PC-9 (cell line): Measurements from ENCODE around the gene TMEM163. TPM values are rescaled to one million over a fixed set of nuclear protein-coding genes. Genes with fewer than 3 reads are reported as not detected.

Experiments
- BruUV-seq: library from RNA; stranded (reverse); fragments of 400-500 nt; replicated peaks from 2 replicates; lab custom pipeline; 2021; lab: Mats Ljungman, UMichigan
- CTCF ChIA-PET: fragments of 300-600 bp; sonication (Branson Sonifier 250); formaldehyde crosslinking; loops from one replicate; lab custom pipeline; 2022; ENCODE audit warnings: antibody characterized with exemption; lab: Charles Lee
- POLR2A ChIA-PET: fragments of 300-600 bp; sonication (Branson Sonifier 250); formaldehyde crosslinking; loops from one replicate; lab custom pipeline; 2022; ENCODE audit warnings: antibody characterized with exemption; ENCODE audit not compliant: unreplicated experiment; lab: Charles Lee
- DNase-seq, 2 experiments: peaks; one replicate each; pipeline versions ENCODE4 v3.0.0 to v3.0.0-alpha.2; 2015 to 2022; ENCODE audit warnings: mixed read lengths in 1 of 2
- H2AFZ ChIP-seq: fragments of 200-600 bp; sonication (generic); 2 replicates; pipeline ENCODE4 v1.8.1; 2017; ENCODE audit warnings: antibody characterized with exemption
- H3F3A ChIP-seq: fragments of 200-600 bp; sonication (generic); 2 replicates; pipeline ENCODE4 v1.8.1; 2017; ENCODE audit warnings: antibody characterized with exemption, mild to moderate bottlenecking, low read depth; ENCODE audit not compliant: insufficient read depth
- H3K27ac ChIP-seq: fragments of 200-600 bp; sonication (generic); 2 replicates; pipeline ENCODE4 v1.6.1; 2016; ENCODE audit warnings: mixed run types
- H3K27me3 ChIP-seq: fragments of 200-600 bp; sonication (generic); 2 replicates; pipeline ENCODE4 v1.6.1; 2016; ENCODE audit warnings: low read depth, mixed run types; ENCODE audit not compliant: insufficient read depth
- H3K36me3 ChIP-seq: fragments of 200-600 bp; sonication (generic); 2 replicates; pipeline ENCODE4 v1.6.1; 2016; ENCODE audit warnings: low read depth, mixed run types
- H3K4me1 ChIP-seq: fragments of 200-600 bp; sonication (generic); replicated peaks from 2 replicates; pipeline ENCODE4 v1.6.1; 2016; ENCODE audit warnings: mixed run types; ENCODE audit not compliant: insufficient read depth
- H3K4me2 ChIP-seq: fragments of 200-600 bp; sonication (generic); 2 replicates; pipeline ENCODE4 v1.6.1; 2017; ENCODE audit warnings: mixed run types
- H3K4me3 ChIP-seq: fragments of 200-600 bp; sonication (generic); 2 replicates; pipeline ENCODE4 v1.6.1; 2016; ENCODE audit warnings: mixed run types
- H3K79me2 ChIP-seq: fragments of 200-600 bp; sonication (generic); 2 replicates; pipeline ENCODE4 v1.6.1; 2017; ENCODE audit warnings: low read depth, mixed run types
- H3K9me2 ChIP-seq: fragments of 200-600 bp; sonication (generic); 2 replicates; pipeline ENCODE4 v1.8.1; 2017; ENCODE audit warnings: mild to moderate bottlenecking; ENCODE audit not compliant: insufficient read depth
- H3K9me3 ChIP-seq: fragments of 200-600 bp; sonication (generic); 2 replicates; pipeline ENCODE4 v1.8.1; 2016; ENCODE audit warnings: low read depth; ENCODE audit not compliant: insufficient read depth
- H4K20me1 ChIP-seq: fragments of 200-600 bp; sonication (generic); 2 replicates; pipeline ENCODE4 v1.8.1; 2017; ENCODE audit not compliant: insufficient read depth
- CTCF ChIP-seq: fragments of 200-600 bp; sonication (generic); conservative IDR thresholded peaks from 2 replicates; pipeline ENCODE4 v1.6.1; 2017; ENCODE audit warnings: mixed run types, antibody characterized with exemption, mild to moderate bottlenecking, moderate library complexity
- EZH2 ChIP-seq: fragments of 200-600 bp; sonication (generic); IDR thresholded peaks from 2 replicates; pipeline ENCODE4 v1.8.0; 2017; ENCODE audit warnings: antibody characterized with exemption, low read depth
- intact Hi-C: fragments of 100-400 bp; cut with micrococcal nuclease; formaldehyde crosslinking; loops from one replicate; pipeline ENCODE4 v1.10.0; 2022; ENCODE audit not compliant: unreplicated experiment
- total RNA-seq: library from RNA; stranded (reverse); gene quantifications from 2 replicates; pipeline ENCODE4 v1.2.3, GENCODE V29; 2021

Gene TMEM163
- total RNA-seq, 1 experiment from 2014 or later = 1.4 TPM

- peak overlapping the region; percentile 59 for H3K4me2 ChIP-seq
- BruUV-seq = no TSS peak
- POLR2A ChIA-PET = interaction anchor here (0.6 kb wide), 1 partner anchor 1913 kb away, joined by 3 read pairs; no protein-coding TSS in a partner anchor
- no peaks in the 10 kb centered on the region for H3K27me3 ChIP-seq
- no peak overlapping the region for H2AFZ ChIP-seq
- H3K79me2 ChIP-seq = no peaks in the 10 kb centered on the region
- peaks cover 23% of the 10 kb centered on the region for H3F3A ChIP-seq
- H4K20me1 ChIP-seq = no peaks in the 10 kb centered on the region
- H3K27ac ChIP-seq = peak overlapping the region; percentile 83
- DNase-seq = peak; percentile 10 to 90
- TF ChIP-seq CTCF (no peak), EZH2 (no peak)
- no peaks in the 10 kb centered on the region; the same call in 1 of the 2 replicates for H3K9me2 ChIP-seq
- peaks cover 31% of the 10 kb centered on the region for H3K4me1 ChIP-seq
- CTCF ChIA-PET = interaction anchor here (0.6 to 0.9 kb wide), 3 partner anchors 19 to 545 kb away, joined by 3 to 6 read pairs (median 3); no protein-coding TSS in a partner anchor
- H3K36me3 ChIP-seq = no peaks in the 10 kb centered on the region
- no peaks in the 10 kb centered on the region for H3K9me3 ChIP-seq
- peak overlapping the region; percentile 27; the same call in 1 of the 2 replicates for H3K4me3 ChIP-seq
- intact Hi-C loops = no loop called here
Measured at GRCh38 chr2:134432435-134432883, 286.3 kb downstream of the TMEM163 start.

GRCh38 chr2:134431838-134432434 lies 286.9 kb downstream of the TMEM163 start:
- H3K4me1 ChIP-seq = peaks cover 31% of the 10 kb centered on the region
- no peaks in the 10 kb centered on the region for H3K9me3 ChIP-seq
- H3K9me2 ChIP-seq = no peaks in the 10 kb centered on the region; the same call in 1 of the 2 replicates
- peak in 1 of 2 experiments; percentile 83 for DNase-seq
- peak overlapping the region; percentile 27; the same call in 1 of the 2 replicates for H3K4me3 ChIP-seq
- H3K79me2 ChIP-seq = no peaks in the 10 kb centered on the region
- no peaks in the 10 kb centered on the region for H3K36me3 ChIP-seq
- no peak overlapping the region; the same call in 1 of the 2 replicates for H2AFZ ChIP-seq
- TF ChIP-seq EZH2 (no peak), CTCF (no peak)
- H3K27me3 ChIP-seq = no peaks in the 10 kb centered on the region
- ChIA-PET CTCF (interaction anchor here (0.6 to 0.9 kb wide), 5 partner anchors 19 to 544 kb away, joined by 3 to 6 read pairs (median 3); no protein-coding TSS in a partner anchor), POLR2A (interaction anchor here (0.5 to 0.6 kb wide), 2 partner anchors 25 to 1913 kb away, joined by 3 to 9 read pairs; no protein-coding TSS in a partner anchor)
- no TSS peak for BruUV-seq
- peaks cover 23% of the 10 kb centered on the region for H3F3A ChIP-seq
- H3K4me2 ChIP-seq = peak overlapping the region; percentile 59
- intact Hi-C loops = no loop called here
- H3K27ac ChIP-seq = peak overlapping the region; percentile 83
- no peaks in the 10 kb centered on the region for H4K20me1 ChIP-seq

GRCh38 chr2:134429886-134430285 lies 288.9 kb downstream of the TMEM163 start:
- H3K9me3 ChIP-seq = no peaks in the 10 kb centered on the region
- H3K79me2 ChIP-seq = no peaks in the 10 kb centered on the region
- H3K4me1 ChIP-seq = peaks cover 31% of the 10 kb centered on the region
- ChIA-PET CTCF (no interaction called here), POLR2A (no interaction called here)
- intact Hi-C loops = no loop called here
- H3K9me2 ChIP-seq = no peaks in the 10 kb centered on the region; the same call in 1 of the 2 replicates
- H4K20me1 ChIP-seq = no peaks in the 10 kb centered on the region
- no peak for DNase-seq
- no peaks in the 10 kb centered on the region for H3K36me3 ChIP-seq
- no peak overlapping the region for H2AFZ ChIP-seq
- H3F3A ChIP-seq = peaks cover 23% of the 10 kb centered on the region
- H3K27ac ChIP-seq = no peak overlapping the region
- H3K4me2 ChIP-seq = no peak overlapping the region
- no peak overlapping the region for H3K4me3 ChIP-seq
- no TSS peak for BruUV-seq
- no peaks in the 10 kb centered on the region for H3K27me3 ChIP-seq
- TF ChIP-seq CTCF = no peak
- TF ChIP-seq EZH2 = no peak
